ENCODE results near the gene APC.

- TF ChIP-seq CTCF (IDR thresholded peaks at IDR 0.05) (no peak), EZH2 (IDR thresholded peaks at IDR 0.05; ENCODE audit: borderline replicate concordance, insufficient read depth, low read depth, low read length, poor library complexity, severe bottlenecking) (no peak)
These were observed 45.2 kb upstream of the APC start for GRCh38 chr5:112692472-112692871.

Measured in B cell (primary cell).